GM18498 (cell line): ENCODE data around the gene ERVK3-1.
"Not testable (repeated sequence)": the region's sequence is repeated elsewhere in the genome, so short reads cannot be mapped to it uniquely, and the experiment has no call there.

Experiments used
- ATAC-seq: cut with Tn5 transposase; IDR thresholded peaks from one replicate; pipeline ENCODE4 v1.9.1; 2021; ENCODE audit warnings: mild to moderate bottlenecking, moderate library complexity; ENCODE audit not compliant: unreplicated experiment

The ERVK3-1 gene

GRCh38 chr19:58338825-58339558 is 33.8 kb downstream of the ERVK3-1 start:
- no peak for ATAC-seq

- ATAC-seq: no peak
Observed at GRCh38 chr19:58345558-58345957, 40.4 kb downstream of the ERVK3-1 start.

GRCh38 chr19:58346961-58347929 is 42.1 kb downstream of the ERVK3-1 start:
- peak; percentile 90 for ATAC-seq

- not testable (repeated sequence) for ATAC-seq
Observed at GRCh38 chr19:58348080-58348479, 42.9 kb downstream of the ERVK3-1 start.

GRCh38 chr19:58349590-58349989 is 44.4 kb downstream of the ERVK3-1 start:
- no peak for ATAC-seq

- ATAC-seq: no peak
Observed at GRCh38 chr19:58350001-58350861, 45.1 kb downstream of the ERVK3-1 start.

- no peak for ATAC-seq
Observed at GRCh38 chr19:58350871-58351557, 45.8 kb downstream of the ERVK3-1 start.

GRCh38 chr19:58351558-58351878 is 46.3 kb downstream of the ERVK3-1 start:
- ATAC-seq: no peak

- no peak for ATAC-seq
Observed at GRCh38 chr19:58351990-58352755, 47.0 kb downstream of the ERVK3-1 start.

GRCh38 chr19:58352760-58353671 is 47.8 kb downstream of the ERVK3-1 start, which contains the start of gene A1BG:
A1BG (minus strand) TSS chr19:58353492; CDS start chr19:58353437, 55 bp downstream.
- ATAC-seq: no peak

GRCh38 chr19:58353717-58354477 is 48.7 kb downstream of the ERVK3-1 start:
- no peak for ATAC-seq

GRCh38 chr19:58354478-58355030 is 49.4 kb downstream of the ERVK3-1 start:
- ATAC-seq: no peak

GRCh38 chr19:58355215-58355796 is 50.1 kb downstream of the ERVK3-1 start:
- ATAC-seq: no peak

- ATAC-seq: no peak
Observed at GRCh38 chr19:58355908-58356765, 51.0 kb downstream of the ERVK3-1 start.

- no peak for ATAC-seq
Observed at GRCh38 chr19:58356766-58357480, 51.7 kb downstream of the ERVK3-1 start.
